NOMO-1 treated with DMSO at 0.1 percent for 48 hours (cell line): Measurements from ENCODE around the gene RBFOX2.
"Not testable (repeated sequence)": the region's sequence is repeated elsewhere in the genome, so short reads cannot be mapped to it uniquely, and the experiment has no call there.

ENCODE experiments used
- DNase-seq: peaks from one replicate; lab custom pipeline; 2025; ENCODE audit not compliant: unreplicated experiment; lab: John Stamatoyannopoulos, UW

RBFOX2 gene

DNA sequence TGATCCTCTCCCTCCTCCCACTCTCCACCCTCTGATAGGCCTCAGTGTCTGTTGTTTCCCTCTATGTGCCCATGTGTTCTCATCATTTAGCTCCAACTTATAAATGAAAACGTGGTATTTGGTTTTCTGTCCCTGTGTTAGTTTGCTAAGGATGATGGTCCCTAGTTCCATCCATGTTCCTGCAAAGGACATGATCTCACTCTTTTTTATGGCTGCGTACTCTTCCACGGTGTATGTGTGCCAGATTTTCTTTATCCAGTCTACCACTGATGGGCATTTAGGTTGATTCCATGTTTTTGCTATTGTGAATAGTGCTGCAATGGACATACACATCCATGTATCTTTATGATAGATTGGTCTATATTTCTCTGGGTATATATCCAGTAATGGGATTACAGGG is 15.9 kb upstream of the RBFOX2 start:
- DNase-seq = not testable (repeated sequence)

DNA sequence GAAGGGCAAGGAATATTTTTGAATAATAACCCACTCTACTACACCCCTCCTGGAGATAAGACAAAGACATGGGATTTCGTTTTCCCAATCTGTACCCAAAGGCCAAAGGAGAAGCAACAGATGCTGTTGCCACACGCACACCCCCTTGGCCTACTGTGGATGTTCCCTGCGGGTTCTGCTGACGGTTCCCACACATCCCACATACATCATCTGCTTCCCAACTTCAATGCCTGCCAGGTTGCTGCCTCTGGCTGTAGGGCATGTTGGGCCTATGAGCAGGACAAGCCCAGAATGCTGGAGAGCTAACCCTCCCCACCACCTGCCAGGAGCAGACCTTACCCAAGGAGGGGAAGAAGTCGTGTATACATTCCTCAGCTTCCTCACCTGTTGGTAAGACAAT is 13.6 kb upstream of the RBFOX2 start:
- no peak for DNase-seq

DNA sequence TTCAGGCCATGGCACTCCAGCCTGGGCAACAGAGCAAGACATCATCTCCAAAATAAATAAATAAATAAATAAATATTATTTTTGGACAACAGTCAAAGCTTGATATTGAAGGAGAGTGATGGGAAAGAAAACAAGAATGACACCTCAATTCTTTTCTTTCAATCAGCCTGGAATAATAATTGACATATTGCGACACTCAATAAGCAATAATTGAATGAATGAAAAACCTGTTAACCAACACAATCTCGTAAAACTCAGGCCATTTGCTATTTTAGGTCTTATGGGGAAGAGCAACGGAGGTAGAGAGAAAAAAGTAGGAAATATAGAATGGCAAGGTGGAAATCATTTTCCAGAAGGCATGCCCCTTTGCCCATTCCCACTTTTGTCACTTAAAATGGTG is 10.5 kb upstream of the RBFOX2 start:
- no peak for DNase-seq

DNA sequence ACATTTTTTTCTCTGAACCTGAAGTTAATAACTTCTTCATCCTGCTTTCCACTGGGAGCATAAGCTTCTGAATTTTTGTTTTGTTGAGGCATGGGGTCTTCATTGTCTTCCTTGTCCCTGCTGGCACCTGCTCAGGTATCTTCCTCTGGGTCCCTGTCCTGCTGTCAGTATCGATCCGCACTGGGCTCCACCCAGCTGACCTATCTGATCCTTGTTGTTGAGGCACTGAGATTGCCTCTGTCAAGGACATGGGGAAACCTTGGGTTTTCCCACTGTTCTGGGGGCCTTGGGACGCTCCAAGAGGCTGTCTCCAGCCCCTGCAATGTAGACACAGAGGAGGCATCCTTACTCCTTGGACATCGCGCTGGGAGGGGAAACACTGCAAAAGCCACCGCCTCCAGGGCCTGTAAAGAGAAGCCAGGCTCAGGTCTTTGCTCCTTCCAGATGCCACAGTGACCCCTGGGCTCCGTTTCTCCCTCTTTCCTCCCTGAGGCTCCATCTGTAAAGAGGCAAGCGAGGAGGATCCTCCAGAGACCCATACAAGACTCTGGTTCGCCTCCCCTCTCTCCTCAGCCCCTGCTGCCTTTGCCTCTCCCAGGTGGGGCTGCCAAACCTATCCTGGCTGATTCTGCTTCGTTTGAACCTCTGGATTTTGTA is 8.6 kb upstream of the RBFOX2 start:
- DNase-seq = no peak

DNA sequence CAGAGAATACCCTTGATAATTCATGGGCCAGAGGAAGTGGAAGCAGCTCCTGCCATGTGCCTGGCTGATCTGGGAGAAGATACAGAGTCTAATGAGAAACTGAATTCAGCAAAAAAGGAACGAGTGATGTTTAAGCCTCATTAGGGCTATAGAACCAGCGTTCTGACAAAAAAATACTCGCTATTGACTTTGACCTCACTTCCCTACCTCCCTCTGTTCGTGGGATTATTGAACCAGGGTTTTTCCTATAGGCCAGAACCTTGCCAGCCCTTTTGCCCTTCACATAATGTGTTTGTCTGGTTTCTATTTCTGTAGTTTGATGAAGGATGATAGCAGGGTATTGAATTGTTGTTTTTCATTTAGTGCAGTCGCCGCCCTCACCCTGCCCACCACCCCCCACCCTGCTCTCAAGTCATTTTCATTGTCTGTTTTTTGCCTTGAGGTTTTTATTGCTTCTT is 7.6 kb upstream of the RBFOX2 start:
- DNase-seq = no peak

DNA sequence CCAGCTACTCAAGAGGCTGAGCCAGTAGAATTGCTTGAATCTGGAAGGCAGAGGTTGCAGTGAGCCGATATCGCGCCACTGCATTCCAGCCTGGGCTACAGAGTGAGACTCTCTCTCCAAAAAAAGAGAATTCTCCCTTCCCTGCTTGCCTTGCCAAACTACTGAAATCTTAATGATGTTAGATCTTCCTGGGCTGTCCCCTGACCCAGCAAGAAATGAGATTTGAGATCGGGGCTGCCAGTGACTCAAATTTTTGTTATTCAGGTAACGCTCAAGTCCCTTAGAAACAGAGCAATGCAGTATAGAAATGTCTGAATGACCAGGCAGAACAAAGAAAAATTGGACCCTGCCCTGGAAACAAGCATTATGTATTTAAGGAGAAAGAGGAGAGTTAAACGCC is 4.0 kb upstream of the RBFOX2 start:
- DNase-seq = no peak

DNA sequence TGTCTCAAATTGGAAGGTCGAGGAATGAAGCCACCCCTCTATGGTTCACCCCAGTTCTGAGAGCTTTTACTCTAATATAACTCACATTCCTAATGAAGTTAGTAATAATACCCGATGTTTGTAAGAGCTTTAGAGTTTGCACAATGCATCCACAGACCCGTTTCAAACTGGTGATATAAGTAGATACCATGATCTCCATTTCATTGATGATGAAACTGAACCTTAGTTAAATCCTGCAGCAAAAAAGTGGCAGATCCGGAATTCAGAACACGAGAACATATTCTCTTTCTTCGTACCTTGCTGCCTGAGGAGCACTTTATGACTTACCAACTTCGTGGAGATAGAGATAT is 757 bp upstream of the RBFOX2 start:
- peak; percentile 27 for DNase-seq

DNA sequence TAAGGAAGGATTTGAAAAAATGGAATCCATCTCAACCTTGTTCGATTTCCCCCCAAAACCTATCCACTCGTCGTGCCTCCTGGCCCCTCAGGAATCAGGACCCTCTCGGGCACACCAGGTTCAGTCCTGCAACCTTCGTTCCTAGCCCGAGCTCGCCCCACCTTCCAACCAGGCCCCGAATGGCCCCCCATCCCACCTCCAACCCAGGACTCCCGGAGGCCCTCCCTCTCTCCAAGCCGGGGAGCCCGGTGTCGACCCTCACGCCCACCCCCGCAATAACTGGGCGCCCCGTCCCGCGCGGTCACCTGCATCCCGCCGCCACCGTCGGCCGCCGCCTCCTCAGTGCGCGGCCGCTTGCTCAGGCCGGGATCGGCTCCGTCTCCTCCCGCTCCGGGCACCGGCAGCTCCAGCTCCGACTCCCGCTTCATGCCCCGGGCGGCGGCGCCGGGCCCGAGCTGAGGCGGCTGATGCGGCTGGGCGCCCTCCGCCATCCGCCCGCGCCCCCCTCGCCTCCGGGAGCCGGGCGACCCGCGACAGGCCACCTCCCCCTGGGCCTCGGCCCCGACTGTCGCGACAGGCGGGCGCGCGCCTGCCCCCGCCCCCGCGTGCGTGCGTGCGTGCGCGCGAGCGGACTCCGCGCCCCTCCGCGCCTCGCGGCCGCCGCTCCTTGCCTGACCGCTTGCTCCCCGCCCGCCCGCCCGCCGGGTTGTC is 534 bp downstream of the RBFOX2 start:
- no peak for DNase-seq

DNA sequence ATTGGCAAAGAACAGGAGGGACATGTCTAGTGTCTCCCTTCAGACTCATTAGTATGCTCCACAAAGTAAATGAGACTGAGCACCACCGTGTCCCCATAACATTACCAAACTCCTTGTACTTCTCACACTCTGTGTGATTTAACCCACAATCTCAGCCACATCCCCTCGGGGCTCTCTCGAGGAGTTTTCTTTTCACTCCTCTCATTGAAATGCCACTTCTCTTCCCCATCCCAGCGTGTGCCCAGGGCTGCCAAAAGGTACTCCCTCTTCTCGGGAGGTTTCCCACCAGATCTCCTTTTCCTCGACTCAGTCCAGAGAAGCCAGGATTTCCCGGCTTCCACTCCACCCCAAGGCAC is 1.1 kb downstream of the RBFOX2 start:
- DNase-seq = no peak

DNA sequence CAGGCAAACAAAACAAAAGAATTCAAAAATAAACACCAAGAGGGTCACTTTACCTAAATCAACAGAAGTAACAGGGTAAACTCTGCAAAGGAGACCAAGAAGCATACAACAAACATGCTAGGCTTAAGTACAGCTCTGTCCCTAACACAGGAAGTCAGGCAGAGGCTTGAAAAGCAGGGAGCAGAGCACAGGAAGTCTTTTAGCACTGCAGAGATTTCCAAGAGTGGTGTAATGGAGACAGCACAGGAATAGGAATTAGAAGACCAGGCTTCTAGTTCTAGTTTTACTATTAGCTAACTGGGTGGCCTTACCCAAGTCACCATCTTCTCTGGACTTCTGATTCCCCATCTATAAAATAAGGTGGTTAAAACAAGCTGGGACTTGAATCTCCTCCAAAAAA is 1.9 kb downstream of the RBFOX2 start:
- no peak for DNase-seq

DNA sequence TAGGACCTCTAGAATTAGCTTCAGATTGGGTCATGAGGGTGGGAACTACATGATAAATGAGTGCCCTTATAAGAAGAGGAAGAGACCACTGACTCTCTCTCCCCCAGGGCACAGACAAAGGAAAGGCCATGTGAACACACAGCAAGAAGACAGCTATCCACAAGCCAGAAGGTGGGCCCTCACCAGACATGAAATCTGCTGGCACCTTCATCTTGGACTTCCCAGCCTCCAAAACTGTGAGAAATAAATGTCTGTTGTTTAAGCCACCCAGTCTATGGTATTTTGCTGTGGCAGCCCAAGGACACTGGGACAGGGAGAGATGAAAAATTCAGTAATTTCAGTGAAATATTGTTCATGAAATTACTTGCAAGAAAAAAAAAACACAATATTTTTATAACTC is 5.9 kb downstream of the RBFOX2 start:
- no peak for DNase-seq

DNA sequence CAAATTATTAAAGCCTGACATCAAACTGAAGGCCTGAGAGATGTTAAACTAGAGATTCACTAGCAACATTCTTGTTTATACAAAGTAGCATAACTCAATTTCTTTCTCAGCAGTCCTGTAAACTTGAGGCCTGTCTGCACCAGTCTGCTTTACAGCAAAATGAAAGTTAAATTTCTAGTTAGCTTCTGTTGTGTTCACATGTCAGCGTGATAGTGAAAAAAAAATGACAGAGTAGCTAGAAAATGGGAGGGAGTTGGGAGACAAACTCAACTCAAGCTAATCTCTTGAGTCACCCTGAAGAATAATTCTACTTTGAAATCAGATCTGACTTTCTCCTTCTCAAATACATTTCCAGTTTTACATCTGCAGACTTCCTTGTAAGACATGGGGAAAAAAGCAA is 6.5 kb downstream of the RBFOX2 start:
- DNase-seq = no peak

DNA sequence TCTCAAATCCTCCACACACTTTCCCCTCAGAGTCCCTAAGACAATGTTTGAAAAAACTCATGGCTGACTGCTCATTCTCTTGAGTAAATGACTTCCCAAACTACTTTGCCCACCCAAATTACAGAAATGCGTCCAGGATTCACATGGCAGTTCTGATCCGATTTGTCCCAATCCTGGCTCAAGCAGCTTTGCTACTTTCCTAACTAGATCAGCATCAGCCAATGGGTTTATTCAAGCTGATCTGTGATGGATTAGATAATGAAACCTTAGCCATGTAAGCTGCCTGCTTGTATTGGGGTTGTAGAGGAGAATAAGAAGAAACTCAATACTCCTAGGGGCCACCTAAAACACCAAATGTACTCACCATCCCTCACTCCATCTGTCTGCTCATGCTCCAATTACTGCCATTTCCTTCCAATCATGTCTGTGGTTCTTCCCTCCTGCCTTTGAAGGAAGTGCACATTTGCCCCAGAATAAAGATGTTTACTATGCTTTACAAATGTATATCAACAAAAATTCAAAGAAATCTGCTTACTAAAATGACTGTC is 6.9 kb downstream of the RBFOX2 start:
- DNase-seq = no peak

DNA sequence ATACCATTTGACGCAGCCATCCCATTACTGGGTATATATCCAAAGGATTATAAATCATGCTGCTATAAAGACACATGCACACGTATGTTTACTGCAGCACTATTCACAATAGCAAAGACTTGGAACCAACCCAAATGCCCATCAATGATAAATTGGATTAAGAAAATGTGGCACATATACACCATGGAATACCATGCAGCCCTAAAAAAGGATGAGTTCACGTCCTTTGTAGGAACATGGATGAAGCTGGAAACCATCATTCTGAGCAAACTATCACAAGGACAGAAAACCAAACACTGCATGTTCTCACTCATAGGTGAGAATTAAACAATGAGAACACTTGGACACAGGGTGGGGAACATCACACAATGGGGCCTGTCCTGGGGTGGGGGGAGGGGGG is 7.8 kb downstream of the RBFOX2 start:
- not testable (repeated sequence) for DNase-seq

DNA sequence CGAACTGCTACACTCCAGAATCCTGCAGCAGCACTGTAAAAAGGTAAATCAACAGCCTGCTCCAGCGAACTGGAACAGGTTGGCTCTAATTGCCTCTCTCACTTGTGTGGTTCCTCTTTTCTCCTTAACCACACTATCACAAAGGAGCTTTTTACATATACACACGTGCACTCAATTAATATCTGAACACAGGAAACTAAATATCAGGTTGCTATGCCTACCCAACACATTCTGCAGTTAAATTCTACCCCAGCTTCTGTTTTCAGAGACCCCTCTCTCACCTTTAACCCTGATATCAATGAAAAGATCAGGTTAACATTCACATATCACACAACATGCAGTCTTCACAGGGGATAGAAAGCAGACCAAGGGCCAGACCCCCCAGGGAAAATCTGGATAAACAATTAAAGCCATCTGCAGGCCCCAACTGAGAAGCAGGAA is 11.0 kb downstream of the RBFOX2 start:
- peak; percentile 69 for DNase-seq

DNA sequence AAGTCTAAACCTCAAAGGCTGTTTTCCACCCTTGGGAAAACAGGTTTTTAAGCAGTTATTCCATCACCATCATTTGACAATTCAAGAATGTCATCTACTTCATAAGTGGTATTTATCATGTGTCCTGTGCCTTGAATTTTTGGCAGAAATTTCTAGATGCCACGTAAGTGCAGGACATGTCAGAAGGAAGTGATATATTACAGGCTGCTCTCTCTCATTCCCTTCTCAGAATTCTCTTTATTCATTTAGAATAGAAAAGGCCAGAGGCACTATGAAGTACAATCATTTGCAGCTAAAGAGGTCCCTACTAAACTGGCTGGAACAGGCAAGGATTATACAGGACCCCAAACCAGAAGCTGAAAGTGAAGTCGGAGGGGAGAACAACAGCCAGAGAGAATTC is 11.9 kb downstream of the RBFOX2 start:
- DNase-seq = no peak

DNA sequence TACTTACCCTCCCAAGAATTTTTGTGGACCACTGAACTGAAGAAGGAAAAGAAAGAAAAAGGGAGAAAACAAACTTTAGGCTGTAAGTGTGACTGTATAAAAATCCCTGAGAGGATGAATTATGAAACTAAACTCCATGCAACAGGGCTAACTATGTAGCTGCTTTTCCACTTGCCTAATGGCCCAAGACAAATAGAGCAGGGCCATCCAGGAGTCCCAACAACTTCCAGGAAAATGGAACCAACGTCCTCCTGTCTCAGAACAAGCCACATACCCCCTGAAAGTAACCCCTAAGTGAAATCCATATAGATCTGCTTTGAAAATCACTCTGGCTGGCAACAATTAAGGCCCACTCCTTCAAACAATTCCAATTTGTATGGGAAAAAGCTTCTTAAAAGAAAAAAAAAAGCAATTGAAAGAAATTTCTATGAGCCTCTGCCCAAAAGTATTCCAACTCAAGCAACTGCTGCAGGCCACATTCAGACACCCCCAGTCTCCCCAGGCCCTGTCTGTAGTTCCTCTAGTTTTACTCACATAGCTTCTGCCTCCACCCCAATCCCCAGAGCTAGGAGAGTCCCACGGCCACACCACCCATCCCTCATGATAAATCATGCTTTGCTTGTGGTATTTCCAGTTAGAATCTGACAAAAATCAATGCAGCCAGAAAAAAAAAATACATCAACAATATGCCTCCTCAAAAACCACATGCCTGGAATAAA is 12.7 kb downstream of the RBFOX2 start:
- no peak for DNase-seq

DNA sequence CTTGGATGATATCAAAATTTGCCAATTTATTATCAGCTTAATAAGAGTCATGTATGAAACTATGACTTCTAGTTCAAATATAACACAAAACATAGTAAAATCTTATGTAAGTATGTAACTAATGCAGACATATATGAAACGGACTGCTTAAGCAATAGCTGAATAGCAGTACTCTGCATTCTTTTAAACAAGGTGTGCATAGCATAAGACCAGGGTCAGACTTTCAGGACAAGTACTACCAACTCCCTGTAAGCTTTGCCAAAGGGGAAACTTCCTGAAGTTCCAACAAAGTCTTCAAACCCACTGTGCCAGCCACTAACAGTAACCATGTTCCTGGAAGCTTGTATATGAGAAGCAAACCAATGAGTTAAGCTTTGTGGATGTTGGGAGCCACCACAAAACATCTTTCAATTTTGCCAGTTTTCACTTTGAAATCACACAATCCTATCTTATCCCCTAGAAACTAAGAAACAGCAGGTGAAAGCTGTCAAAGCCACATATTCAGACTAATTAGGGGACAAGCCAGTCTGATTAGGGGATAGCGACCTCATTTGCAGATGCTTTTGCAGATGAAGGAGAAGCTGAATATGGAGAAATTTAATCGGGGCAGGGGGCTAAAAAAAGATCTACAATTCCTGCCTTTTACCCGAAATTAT is 13.3 kb downstream of the RBFOX2 start:
- no peak for DNase-seq

DNA sequence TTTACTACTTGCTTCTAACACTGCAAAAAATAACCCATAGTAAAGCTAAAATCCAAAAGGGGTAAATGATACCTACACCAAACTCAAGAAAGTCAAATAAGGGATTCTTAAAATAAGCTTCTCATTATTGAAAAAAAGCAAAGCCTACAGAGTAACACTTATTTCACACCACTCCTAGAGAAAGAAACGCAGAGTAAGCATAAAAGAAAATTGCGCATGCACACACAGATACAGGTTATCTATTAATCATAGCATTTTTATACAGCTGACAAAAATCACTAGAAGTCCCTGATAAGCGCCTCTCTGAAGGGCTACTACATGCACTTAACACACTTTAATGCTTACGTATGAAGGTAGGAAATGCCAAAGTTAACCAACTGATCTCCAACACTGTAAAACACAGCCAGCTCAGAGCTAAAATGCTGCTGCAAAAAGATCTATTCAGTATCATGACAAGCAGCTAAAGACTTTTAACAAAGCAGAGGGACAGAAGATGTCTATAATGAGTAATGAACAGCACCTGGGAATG is 14.0 kb downstream of the RBFOX2 start:
- no peak for DNase-seq

DNA sequence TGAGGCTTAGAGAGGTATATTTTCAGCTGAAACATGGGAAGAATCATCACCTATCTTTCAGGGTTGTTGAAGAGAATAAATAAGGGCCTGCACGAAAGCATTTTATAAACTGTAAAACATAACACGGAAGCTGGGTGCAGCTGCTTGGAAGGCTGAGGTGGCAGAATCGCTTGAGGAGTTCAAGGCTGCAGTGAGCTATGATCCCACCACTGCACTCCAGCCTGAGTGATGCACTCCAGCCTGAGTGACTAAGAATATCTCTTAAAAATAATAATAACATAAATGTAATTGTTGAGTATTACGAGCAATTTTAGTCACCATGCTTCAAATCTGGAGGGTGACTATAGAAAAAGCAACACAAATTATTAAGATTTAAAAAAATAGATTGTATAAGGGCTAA is 16.3 kb downstream of the RBFOX2 start:
- no peak for DNase-seq

DNA sequence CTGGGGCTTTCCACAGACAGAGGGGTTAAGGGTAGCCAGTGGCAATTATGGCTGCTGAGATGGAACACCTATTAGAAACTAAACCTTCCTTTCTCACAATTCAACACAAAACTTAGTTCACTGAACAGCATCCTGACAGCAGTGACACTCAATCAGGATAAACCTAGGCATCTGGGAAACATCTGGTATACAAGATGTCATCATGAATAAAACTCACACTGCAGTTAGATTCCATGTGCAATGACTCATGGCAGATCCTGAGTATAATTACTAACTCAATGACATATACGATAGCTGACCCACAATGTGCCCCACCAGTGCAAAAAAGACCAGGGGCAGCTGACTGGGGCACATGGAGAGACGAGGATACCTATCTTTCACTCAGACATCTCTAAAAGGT is 17.7 kb downstream of the RBFOX2 start:
- DNase-seq = no peak
